HG03439 (cell line): ENCODE data around the gene AKAP8.
"Not testable (repeated sequence)": the region's sequence is repeated elsewhere in the genome, so short reads cannot be mapped to it uniquely, and the experiment has no call there.

Source experiments
- ATAC-seq: cut with Tn5 transposase; IDR thresholded peaks from one replicate; pipeline ENCODE4 v1.9.1; 2021; ENCODE audit warnings: mild to moderate bottlenecking, moderate library complexity; ENCODE audit not compliant: unreplicated experiment

AKAP8 gene

DNA sequence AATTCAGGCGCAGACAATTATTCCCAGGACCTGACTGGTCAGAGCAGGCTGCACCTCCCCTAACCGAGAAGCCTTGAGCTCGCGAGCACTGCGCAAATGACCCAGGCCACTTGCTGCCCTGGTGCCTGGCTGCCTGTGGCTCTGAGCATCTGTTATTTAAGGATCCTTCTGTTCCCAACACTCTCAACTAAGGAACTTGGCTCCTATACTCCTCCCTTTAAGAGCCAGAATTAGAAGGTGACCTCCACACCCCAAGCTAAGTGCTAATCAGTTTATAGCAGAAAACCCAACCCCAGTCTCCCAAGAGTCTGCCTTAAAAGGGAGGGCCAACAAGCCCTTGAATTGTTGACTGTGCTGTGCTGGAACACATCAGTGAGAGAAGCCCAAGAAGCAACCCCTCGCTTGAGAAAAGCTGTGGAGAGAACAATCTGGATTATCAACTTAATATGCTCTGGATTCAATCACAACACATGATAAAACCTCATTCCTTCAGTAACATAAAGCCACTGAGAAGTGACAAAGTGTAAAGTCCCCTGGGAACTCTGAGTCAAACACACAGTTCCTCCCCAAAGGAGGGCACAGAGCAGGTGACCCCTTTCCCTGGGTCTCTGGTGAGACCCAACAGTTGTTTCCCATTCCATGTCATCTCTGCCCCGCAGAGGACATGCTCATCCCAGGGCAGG is 24.7 kb upstream of the AKAP8 start:
- no peak for ATAC-seq

GRCh38 chr19:15403151-15403531 is 23.6 kb upstream of the AKAP8 start:
- no peak for ATAC-seq

DNA sequence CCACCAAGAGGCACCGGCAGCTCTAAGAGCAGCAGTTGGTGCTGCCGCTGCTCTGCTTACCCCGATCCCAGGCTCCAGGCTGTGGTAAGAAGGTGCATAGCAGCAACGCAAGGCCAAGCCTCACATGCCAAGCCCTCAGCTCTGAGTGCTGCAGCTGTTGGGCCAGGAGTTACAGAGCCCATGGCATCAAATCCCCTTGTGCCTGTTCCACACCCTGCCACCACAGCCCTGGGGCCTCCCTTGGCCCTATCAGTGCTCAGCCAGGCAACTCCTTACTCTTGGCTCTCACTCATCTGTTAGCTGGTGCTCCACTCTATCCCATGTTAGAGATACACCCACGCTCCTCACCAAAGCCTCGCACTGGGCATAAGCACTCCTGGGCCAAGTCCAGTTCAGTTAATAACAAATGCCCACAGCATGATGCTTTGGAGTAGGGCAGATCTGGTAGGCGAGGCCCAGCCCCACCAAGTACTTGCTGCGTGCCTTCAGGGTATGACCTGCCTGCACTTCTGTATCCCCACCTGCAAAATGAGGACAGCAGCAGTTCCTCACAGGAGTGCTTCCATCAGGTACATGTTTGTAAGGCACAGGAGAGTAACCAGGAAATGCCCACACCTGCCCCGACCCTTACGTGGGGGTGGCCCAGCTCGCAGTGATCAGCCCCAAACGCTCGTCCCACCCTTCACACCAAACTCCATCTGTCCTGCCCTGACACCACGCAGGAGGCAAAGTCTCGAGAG is 23.0 kb upstream of the AKAP8 start:
- ATAC-seq = no peak

DNA sequence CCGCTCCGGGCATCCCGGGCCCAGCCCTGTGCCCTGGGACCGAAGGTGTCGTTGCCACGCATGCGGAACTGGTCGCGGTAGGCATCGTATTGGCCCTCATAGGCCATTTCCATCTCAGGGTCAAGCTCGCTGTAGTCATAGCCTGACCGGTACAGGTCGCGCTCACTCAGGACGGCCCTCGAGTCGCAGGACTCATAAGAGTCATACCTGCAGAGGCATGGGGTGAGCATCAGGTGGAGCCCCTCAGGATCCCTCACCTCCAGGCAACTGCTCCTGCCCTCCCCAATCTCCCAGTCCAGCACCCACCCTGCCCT is 21.8 kb upstream of the AKAP8 start:
- ATAC-seq = no peak

DNA sequence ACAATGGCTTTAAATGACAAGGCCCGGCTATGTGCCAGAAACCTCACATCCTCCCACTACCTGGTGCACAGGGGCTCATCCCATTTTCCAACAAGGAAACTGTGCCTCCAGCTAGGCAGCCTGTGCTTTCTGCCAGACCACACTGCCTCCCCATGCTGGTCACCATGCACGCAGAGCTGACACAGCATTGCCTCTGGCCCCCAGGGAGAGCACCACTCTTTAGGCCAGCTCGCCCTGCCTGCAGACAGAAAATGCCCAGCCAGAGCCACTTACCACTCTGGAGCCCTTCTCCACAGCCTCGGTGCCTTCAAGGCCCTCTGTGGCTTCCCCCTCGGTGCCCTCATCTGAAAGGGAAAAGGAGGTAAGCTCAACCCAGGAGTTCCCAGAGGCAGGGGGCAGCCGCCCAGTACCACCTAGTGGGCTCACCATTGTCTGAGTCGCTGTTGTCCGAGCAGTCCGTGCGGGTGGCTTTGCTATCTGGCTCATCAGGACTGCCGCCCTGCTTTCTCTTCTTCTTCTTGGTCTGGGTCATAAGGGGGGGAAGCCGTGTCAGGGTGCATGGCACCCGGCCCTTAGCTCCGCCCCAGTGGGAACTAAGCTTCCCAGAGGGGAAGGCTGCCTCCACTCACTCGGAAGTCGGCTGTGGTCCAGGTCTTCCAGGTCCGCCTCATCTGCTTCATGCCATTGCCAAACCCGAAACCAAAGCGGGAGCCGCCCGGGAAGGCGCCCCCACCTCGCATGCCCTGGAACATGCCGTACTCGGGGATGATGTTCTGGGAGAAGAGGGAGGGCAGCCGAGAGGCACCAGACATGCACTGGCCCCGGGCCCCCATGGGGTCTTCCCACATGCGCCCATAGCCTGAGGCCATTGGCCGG is 21.2 kb upstream of the AKAP8 start:
- no peak for ATAC-seq

DNA sequence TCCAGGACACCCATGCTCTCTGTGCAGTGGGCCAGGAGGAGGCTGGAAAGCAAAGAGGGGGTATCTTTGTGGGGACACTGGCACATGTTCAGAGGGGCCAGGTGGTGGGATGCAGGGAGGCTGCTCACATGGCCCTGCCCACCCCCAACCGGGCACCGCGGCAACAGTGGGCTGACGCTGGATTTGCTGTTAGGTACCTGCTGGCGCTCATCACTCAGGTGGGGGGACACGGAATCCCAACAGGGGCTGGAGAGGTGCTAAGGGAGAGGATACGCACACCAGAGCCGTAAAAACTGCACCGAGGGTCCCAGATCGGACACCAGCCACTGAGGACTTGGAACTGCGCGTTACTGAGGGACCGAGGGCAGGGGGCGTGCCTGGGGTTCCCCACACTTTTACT is 20.0 kb upstream of the AKAP8 start:
- ATAC-seq = no peak

GRCh38 chr19:15399234-15399515 is 19.6 kb upstream of the AKAP8 start:
- no peak for ATAC-seq

- no peak for ATAC-seq
Measured at GRCh38 chr19:15398501-15399233, 19.1 kb upstream of the AKAP8 start.

DNA sequence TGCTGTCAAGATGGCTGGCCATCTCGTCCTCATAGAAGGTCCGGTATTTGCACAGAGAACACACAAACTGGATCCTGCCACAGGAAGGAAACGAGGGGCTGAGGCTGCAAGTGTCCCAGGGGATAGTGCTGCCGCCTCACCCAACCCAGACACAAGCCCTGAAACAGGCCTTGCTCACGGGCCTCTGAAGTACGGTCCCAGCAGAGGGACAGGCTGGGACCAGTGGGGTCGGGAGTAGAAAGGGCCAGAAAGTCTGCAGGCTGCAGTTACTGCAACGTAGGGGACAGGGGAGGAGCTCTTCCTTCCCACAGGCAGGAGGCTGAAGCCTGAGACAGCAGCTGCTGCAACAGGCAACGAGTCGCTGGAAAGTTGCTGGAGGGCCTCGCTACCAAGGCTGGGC is 18.2 kb upstream of the AKAP8 start:
- ATAC-seq = no peak

GRCh38 chr19:15397236-15397635 is 17.6 kb upstream of the AKAP8 start:
- ATAC-seq = no peak

DNA sequence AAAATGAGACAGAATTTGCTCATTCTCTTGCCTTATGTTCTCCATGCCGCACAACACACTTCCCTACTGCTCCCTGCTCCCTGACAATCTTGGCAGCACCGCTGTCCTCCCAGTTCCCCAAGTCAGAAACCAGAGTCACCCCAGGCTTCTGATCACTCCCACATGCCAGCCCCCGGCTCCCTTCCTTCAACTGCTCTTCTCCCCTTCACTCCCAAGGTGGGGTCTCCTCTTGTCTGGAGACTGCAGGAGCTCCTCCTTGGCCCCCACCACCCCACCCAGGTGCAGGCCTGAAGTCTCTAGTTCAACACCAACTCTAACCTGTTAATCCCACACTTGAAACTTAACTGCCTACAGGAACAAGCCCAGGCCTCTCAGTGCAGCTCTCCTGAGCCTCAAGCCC is 16.8 kb upstream of the AKAP8 start:
- ATAC-seq = no peak

DNA sequence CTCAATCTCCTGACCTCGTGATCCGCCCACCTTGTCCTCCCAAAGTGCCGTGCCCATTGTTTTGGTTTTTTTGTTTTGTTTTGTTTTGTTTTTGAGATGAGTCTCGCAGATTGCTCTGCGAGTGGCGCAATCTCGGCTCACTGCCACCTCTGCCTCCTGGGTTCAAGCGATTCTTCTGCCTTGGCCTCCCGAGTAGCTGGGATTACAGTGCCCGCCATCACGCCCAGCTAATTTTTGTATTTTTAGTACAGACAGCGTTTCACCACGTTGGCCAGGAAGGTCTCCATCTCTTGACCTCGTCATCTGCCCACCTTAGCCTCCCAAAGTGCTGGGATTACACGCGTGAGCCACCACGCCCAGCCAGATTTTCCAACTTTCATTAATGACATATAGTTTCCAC is 15.7 kb upstream of the AKAP8 start:
- ATAC-seq = not testable (repeated sequence)

GRCh38 chr19:15394426-15394825 is 14.8 kb upstream of the AKAP8 start:
- no peak for ATAC-seq

DNA sequence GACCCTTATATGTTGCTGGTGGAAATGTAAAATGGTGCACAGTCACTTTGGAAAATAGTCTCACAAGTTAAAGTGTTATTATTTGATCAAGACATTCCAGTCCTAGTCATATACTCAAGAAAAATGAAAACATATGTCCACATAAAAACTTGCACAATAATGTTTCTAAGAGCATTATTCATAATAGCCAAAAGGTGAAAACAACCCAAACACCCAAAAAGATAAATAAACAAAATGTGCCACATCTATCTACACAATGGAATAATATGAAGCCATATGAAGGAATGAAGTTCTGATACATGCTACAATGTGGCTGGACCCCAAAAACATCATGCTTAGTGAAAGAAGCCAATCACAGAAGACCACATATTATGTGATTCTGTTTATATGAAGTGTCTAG is 14.4 kb upstream of the AKAP8 start:
- ATAC-seq = no peak

DNA sequence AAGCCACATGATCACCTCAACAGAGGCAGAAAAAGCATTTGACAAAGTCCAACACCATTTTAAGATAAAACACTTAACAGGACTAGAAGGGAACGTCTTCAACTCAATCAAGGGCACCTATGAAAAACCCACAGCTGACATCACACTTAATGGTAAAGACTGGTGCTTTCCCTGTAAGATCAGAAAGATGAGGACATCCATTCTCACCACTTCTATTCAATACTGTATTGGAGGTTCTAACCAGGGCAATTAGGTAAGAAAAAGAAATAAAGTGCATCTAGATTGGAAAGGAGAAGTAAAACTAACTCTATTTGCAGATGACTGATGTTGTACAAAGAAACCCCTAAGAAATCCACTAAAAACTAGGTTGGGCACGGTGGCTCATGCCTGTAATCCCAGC is 11.2 kb upstream of the AKAP8 start:
- no peak for ATAC-seq

DNA sequence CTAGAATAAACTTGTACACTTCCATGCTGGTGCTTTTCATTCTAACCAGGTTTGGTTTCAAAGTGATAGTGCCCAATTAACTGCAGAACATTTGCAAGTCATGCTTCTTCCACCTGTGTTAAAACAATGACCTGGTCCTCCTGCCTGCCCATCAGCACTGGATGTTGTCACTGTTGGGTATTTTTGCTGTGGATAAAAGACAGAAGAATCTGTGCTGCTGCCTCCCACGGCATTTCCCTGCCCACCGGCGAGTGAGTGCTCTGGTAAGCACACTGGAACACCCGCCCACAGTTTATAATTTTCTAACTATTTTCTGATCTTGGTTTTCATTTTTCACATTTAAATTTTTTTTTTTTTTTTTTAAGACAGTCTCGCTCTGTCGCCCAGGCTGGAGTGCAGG is 2.3 kb upstream of the AKAP8 start:
- no peak for ATAC-seq

GRCh38 chr19:15381429-15381828 is 1.8 kb upstream of the AKAP8 start:
- ATAC-seq = no peak

DNA sequence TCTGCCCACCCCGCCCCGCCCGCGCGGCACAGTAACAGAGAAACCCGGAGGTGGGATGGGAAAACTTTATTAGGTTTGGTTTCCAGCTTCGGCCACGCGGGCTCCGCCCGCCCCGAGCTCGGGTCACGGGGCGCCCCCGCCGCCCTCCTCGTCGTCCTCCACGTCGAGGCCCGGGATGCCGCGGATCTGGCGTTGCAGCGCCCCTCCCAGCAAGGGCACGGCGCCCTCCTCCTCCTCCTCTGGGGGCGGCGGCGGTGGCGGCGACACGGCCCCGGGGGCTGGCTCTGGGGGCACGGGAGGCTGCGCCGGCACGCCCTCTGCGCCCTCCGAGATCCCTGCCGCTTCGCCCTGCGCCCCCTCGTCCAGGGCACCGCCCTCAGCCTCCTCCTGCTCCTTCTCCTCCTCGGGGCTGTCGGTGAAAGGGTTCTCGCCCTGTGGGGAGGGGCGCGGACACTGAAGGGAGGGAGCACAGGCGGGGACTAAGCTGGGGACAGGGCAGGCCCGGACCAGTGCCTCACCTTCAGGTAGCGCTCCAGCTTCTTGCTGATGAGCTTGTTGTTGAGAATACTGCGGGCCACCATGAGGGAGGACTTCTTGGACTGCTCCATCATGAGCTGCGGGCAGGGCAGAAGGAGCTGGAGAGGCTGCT is 536 bp upstream of the AKAP8 start:
- ATAC-seq = peak; percentile 24

DNA sequence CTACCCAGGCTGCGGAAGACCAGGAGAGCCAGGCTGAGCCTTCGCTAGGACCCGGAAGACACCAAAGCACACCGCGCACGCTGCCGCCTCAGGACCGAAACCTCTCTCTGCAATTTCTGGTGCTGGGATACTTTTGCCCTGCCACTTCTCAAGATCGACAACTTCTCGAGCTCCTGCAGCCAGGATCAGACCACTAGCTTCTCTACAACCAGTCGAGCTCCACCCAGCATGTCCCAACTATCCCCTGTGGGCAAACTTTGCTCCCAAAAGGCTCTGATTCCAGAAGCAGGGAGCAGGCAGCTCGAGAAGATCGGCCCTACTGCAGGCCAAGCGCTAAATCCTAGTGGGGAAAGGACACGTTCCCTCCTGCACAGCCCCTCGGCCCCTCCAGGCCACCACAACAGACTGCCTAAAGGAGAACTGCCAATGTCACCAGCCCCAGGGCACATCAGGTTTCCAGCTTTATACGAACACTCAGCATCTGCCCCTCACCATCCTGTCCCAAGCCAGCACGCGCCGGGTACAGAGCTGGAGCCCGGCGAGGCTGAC is 979 bp downstream of the AKAP8 start:
- no peak for ATAC-seq

- ATAC-seq = no peak
Measured at GRCh38 chr19:15374796-15375440, 4.7 kb downstream of the AKAP8 start.
